A673 (cell line): ENCODE data around the gene FRY. TPM values are rescaled to one million over a fixed set of nuclear protein-coding genes. Genes with fewer than 3 reads are reported as not detected.

Experiments
- BruUV-seq: library from RNA; stranded (reverse); fragments of 400-500 nt; replicated peaks from 2 replicates; lab custom pipeline; 2021; lab: Mats Ljungman, UMichigan
- CTCF ChIA-PET: fragments of 300-600 bp; sonication (Branson Sonifier 250); formaldehyde crosslinking; loops from one replicate; lab custom pipeline; 2022; ENCODE audit warnings: antibody characterized with exemption; lab: Charles Lee
- POLR2A ChIA-PET: fragments of 300-600 bp; sonication (Branson Sonifier 250); formaldehyde crosslinking; loops from one replicate; lab custom pipeline; 2022; ENCODE audit warnings: antibody characterized with exemption; ENCODE audit not compliant: low non-redundant PET; lab: Charles Lee
- DNase-seq: peaks from one replicate; pipeline ENCODE4 v3.0.0-alpha.2; 2015; ENCODE audit warnings: low spot score
- H3K27ac ChIP-seq: fragments of 200-600 bp; sonication (generic); 2 replicates; pipeline ENCODE4 v1.5.1; 2016; ENCODE audit warnings: mixed run types, low read depth, mild to moderate bottlenecking, mixed read lengths, antibody characterized with exemption, low read length; ENCODE audit not compliant: poor library complexity, severe bottlenecking
- H3K27me3 ChIP-seq: fragments of 200-600 bp; sonication (generic); replicated peaks from 2 replicates; pipeline ENCODE4 v1.6.1; 2017; ENCODE audit warnings: mixed run types, low read depth, mild to moderate bottlenecking, mixed read lengths, antibody characterized with exemption, low read length; ENCODE audit not compliant: insufficient read depth, poor library complexity
- H3K36me3 ChIP-seq: fragments of 200-600 bp; sonication (generic); 2 replicates; pipeline ENCODE4 v1.6.1; 2016; ENCODE audit warnings: mixed run types, mild to moderate bottlenecking, mixed read lengths, antibody characterized with exemption, low read length; ENCODE audit not compliant: insufficient read depth, poor library complexity, severe bottlenecking
- H3K4me1 ChIP-seq: fragments of 200-600 bp; sonication (generic); 2 replicates; pipeline ENCODE4 v1.6.1; 2017; ENCODE audit warnings: mixed run types, mild to moderate bottlenecking, mixed read lengths, antibody characterized with exemption, low read length; ENCODE audit not compliant: insufficient read depth, poor library complexity, severe bottlenecking
- H3K4me3 ChIP-seq: fragments of 200-600 bp; sonication (generic); 2 replicates; pipeline ENCODE4 v1.5.1; 2016; ENCODE audit warnings: low read depth, mixed run types, mild to moderate bottlenecking, mixed read lengths, low read length; ENCODE audit not compliant: poor library complexity, severe bottlenecking
- H3K9me3 ChIP-seq: fragments of 200-600 bp; sonication (generic); 2 replicates; pipeline ENCODE4 v1.6.1; 2016; ENCODE audit warnings: mixed run types, low read depth, mild to moderate bottlenecking, mixed read lengths, antibody characterized with exemption, low read length; ENCODE audit not compliant: poor library complexity, severe bottlenecking
- EZH2 ChIP-seq: fragments of 200-600 bp; sonication (generic); IDR thresholded peaks from 2 replicates; pipeline ENCODE4 v1.6.1; 2017; ENCODE audit warnings: borderline replicate concordance, low read depth, mild to moderate bottlenecking, mixed read lengths, antibody characterized with exemption, low read length; ENCODE audit not compliant: poor library complexity, severe bottlenecking
- intact Hi-C: fragments of 100-400 bp; cut with micrococcal nuclease; formaldehyde crosslinking; loops from one replicate; pipeline ENCODE4 v1.10.0; 2022; ENCODE audit not compliant: unreplicated experiment
- total RNA-seq: library from RNA; stranded (reverse); gene quantifications from 2 replicates; pipeline ENCODE4 v1.2.3, GENCODE V29; 2021
- TF ChIP-seq, protein P1 (sequence below): fragments of 300-800, 200-600 bp; sonication (generic); conservative IDR thresholded peaks from 2 replicates; pipeline ENCODE4 v1.5.1; 2017; ENCODE audit warnings: low read depth, mild to moderate bottlenecking, antibody characterized with exemption, low read length, moderate library complexity, mixed read lengths

FRY gene
- total RNA-seq, 1 experiment from 2014 or later, result 0.58 TPM

DNA sequence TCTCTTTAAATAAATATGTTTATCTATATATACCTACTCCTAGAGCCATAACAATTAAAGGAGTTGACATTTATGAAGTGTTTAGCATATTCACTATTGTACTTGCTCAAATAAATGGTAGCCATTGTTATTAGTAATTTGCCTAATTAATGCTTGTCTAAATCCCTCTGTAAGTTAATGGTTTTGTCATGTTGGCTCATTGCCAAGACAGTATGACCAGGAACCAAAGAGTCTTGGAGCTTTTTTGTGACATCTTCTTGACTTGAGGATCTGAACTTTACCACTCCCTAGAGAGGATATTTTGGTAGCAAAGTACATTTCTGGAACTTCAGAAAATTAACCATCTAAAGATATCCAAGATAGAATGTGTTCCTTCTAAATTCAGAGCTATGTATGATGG, 15.5 kb downstream of the FRY start:
- Histone ChIP-seq H3K9me3 (no peaks in the 10 kb centered on the region), H3K27ac (no peak overlapping the region), H3K27me3 (no peaks in the 10 kb centered on the region), H3K4me3 (no peak overlapping the region), H3K4me1 (peaks cover 14% of the 10 kb centered on the region), H3K36me3 (no peaks in the 10 kb centered on the region)
- no TSS peak for BruUV-seq
- POLR2A ChIA-PET, result no interaction called here
- no peak for DNase-seq
- TF ChIP-seq, protein P1, sequence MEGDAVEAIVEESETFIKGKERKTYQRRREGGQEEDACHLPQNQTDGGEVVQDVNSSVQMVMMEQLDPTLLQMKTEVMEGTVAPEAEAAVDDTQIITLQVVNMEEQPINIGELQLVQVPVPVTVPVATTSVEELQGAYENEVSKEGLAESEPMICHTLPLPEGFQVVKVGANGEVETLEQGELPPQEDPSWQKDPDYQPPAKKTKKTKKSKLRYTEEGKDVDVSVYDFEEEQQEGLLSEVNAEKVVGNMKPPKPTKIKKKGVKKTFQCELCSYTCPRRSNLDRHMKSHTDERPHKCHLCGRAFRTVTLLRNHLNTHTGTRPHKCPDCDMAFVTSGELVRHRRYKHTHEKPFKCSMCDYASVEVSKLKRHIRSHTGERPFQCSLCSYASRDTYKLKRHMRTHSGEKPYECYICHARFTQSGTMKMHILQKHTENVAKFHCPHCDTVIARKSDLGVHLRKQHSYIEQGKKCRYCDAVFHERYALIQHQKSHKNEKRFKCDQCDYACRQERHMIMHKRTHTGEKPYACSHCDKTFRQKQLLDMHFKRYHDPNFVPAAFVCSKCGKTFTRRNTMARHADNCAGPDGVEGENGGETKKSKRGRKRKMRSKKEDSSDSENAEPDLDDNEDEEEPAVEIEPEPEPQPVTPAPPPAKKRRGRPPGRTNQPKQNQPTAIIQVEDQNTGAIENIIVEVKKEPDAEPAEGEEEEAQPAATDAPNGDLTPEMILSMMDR, result no peak
- no peak for TF ChIP-seq EZH2
- CTCF ChIA-PET, result no interaction called here
- intact Hi-C loops, result no loop called here

DNA sequence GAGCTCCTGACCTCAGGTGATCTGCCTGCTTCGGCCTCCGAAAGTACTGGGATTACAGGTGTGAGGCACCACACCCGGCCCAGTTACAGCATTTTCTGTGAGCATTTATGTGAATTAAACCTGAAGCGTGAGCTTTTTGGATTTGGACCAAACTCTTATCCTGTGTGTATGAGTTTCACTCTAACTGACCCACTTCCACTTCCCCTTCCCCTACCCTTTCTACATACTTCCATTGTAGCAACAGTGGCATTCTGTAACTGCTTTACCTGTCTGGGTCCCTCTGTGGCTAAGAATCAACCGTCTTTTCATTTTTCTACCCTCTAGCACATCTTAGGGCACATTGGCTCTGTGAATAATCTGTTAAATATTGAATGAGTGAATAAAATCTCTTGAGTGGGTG, 16.2 kb downstream of the FRY start:
- POLR2A ChIA-PET, result no interaction called here
- Histone ChIP-seq H3K36me3 (no peaks in the 10 kb centered on the region), H3K27me3 (no peaks in the 10 kb centered on the region), H3K4me1 (peaks cover 14% of the 10 kb centered on the region), H3K27ac (no peak overlapping the region), H3K4me3 (no peak overlapping the region), H3K9me3 (no peaks in the 10 kb centered on the region)
- CTCF ChIA-PET, result no interaction called here
- no peak for DNase-seq
- intact Hi-C loops, result no loop called here
- BruUV-seq, result no TSS peak
- TF ChIP-seq, protein P1, result no peak
- no peak for TF ChIP-seq EZH2

DNA sequence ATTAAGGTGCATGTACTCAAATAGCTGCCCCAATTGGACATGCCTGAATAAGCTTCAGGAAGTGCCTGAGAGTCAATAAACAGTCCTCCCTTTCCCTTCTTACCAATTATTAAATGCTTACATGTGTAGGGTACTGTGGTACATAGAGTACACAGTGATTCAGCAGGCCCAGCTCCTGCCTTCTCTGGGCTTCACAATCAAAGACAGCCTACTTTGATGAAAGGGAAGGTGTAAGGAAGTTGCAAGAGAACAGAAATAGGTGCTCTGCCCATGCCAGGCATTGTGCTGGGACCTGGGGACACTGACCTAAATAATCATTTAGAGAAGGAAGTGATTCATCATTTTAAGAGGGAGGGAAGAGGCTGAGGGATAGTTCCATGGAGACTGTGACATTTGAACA, 17.2 kb downstream of the FRY start:
- peaks cover 14% of the 10 kb centered on the region for H3K4me1 ChIP-seq
- intact Hi-C loops, result no loop called here
- CTCF ChIA-PET, result no interaction called here
- no peaks in the 10 kb centered on the region for H3K27me3 ChIP-seq
- no peak overlapping the region for H3K27ac ChIP-seq
- no peaks in the 10 kb centered on the region for H3K36me3 ChIP-seq
- H3K4me3 ChIP-seq, result no peak overlapping the region
- BruUV-seq, result no TSS peak
- DNase-seq, result no peak
- no peak for TF ChIP-seq EZH2
- TF ChIP-seq, protein P1, result no peak
- H3K9me3 ChIP-seq, result no peaks in the 10 kb centered on the region
- POLR2A ChIA-PET, result no interaction called here
